Hepatocyte (in vitro differentiated cells): ENCODE results near the gene PKLR.

Experiments used
- EZH2phosphoT487 ChIP-seq: fragments of 200-600 bp; sonication (generic); IDR thresholded peaks from one replicate; pipeline ENCODE4 v1.6.1; 2018; ENCODE audit warnings: antibody characterized with exemption, mild to moderate bottlenecking, low read depth, moderate library complexity; ENCODE audit not compliant: unreplicated experiment, severe bottlenecking
- TF ChIP-seq, protein P1 (sequence below): fragments of 200-600 bp; sonication (generic); IDR thresholded peaks from 2 replicates; pipeline ENCODE4 v1.5.1; 2016; ENCODE audit warnings: antibody characterized with exemption, mild to moderate bottlenecking; ENCODE audit not compliant: poor library complexity

DNA sequence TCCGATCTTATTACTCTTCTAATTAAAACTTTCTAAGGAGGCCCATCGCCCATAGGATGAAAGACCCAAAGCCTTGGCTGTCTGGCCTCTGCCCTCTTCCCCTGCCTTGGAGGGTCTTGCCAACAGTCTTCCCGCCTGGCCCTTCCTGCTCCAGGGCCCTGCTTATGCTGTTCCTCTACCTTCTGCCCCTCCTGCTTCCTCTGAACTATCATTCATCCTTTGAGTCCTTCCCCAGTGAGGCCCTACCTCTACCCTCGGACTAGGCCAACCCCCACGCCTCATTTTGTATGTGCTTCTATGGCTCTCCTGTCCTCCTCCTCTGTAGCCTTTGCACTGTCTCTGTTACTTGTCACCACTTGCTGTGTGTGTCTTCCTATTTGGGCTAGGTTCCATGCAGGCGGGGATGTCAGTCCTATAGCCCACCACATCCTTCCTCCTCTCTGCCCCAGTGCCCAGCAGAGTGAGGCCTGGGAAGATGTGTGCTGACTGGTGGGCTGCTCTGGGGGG lies 24.8 kb upstream of the PKLR start:
- TF ChIP-seq, protein P1, sequence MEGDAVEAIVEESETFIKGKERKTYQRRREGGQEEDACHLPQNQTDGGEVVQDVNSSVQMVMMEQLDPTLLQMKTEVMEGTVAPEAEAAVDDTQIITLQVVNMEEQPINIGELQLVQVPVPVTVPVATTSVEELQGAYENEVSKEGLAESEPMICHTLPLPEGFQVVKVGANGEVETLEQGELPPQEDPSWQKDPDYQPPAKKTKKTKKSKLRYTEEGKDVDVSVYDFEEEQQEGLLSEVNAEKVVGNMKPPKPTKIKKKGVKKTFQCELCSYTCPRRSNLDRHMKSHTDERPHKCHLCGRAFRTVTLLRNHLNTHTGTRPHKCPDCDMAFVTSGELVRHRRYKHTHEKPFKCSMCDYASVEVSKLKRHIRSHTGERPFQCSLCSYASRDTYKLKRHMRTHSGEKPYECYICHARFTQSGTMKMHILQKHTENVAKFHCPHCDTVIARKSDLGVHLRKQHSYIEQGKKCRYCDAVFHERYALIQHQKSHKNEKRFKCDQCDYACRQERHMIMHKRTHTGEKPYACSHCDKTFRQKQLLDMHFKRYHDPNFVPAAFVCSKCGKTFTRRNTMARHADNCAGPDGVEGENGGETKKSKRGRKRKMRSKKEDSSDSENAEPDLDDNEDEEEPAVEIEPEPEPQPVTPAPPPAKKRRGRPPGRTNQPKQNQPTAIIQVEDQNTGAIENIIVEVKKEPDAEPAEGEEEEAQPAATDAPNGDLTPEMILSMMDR, result no peak
- TF ChIP-seq EZH2phosphoT487, result no peak
